ENCODE measurements around the gene HDAC3. TPM values are rescaled to one million over a fixed set of nuclear protein-coding genes. Genes with fewer than 3 reads are reported as not detected.

HDAC3 gene
- total RNA-seq, 1 experiment from 2014 or later = 66.8 TPM

DNA sequence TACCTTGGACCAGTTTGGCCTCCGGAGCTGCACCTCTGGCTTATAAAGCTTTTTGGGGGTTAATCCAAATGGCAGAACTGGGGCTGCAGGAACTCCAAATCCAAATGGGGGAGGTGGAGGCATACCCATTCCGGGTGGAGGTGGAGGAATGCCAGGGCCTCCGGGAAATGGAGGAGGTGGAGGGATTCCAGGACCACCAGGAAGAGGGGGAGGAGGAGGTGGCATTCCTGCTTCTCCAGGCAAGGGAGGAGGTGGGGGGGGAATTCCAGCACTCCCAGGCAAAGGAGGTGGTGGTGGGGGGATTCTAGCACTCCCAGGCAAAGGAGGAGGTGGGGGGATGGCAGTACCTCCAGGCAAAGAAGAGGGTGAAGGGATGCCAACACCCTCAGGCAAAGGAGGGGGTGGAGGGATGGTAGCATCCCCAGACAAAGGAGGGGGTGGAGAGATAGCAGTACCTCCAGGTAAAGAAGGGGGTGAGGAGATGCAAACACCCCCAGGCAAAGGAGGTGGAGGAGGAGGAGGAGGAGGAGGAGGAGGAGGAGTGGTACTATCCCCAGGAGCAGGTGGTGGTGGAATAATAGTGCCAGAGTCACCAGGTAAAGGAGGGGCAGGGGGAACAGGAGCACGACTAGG is 63.0 kb downstream of the HDAC3 start:
- no peaks in the 10 kb centered on the region for H3K79me2 ChIP-seq (ENCODE audit: low read length)
- CTCF ChIA-PET = no interaction called here
- H4K20me1 ChIP-seq (ENCODE audit: low read length) = no peaks in the 10 kb centered on the region
- H3K36me3 ChIP-seq (ENCODE audit: low read depth, low read length) = peaks cover 65% of the 10 kb centered on the region
- no peaks in the 10 kb centered on the region for H3K9me3 ChIP-seq (ENCODE audit: low read length)
- no peak overlapping the region for H3K4me3 ChIP-seq (ENCODE audit: low read length)
- no peak for ATAC-seq
- no peaks in the 10 kb centered on the region for H3F3A ChIP-seq (ENCODE audit: low read length, unreplicated experiment)
- no TSS peak for BruUV-seq (replicated peaks)
- intact Hi-C loops (cut with micrococcal nuclease) = no loop called here
- no peak overlapping the region for H2AFZ ChIP-seq (ENCODE audit: low read length)
- no peak overlapping the region for H3K27ac ChIP-seq (ENCODE audit: low read length)
- no peak overlapping the region for H3K9ac ChIP-seq (ENCODE audit: low read length)
- no peaks in the 10 kb centered on the region for H3K27me3 ChIP-seq (ENCODE audit: low read length)
- H3K4me1 ChIP-seq (ENCODE audit: insufficient read depth, low read length) = no peaks in the 10 kb centered on the region
- no peak overlapping the region for H3K4me2 ChIP-seq (ENCODE audit: low read length)
- H3K9me2 ChIP-seq (replicated peaks; ENCODE audit: low read length) = no peaks in the 10 kb centered on the region
- no peak for DNase-seq
- TF ChIP-seq, protein P1, sequence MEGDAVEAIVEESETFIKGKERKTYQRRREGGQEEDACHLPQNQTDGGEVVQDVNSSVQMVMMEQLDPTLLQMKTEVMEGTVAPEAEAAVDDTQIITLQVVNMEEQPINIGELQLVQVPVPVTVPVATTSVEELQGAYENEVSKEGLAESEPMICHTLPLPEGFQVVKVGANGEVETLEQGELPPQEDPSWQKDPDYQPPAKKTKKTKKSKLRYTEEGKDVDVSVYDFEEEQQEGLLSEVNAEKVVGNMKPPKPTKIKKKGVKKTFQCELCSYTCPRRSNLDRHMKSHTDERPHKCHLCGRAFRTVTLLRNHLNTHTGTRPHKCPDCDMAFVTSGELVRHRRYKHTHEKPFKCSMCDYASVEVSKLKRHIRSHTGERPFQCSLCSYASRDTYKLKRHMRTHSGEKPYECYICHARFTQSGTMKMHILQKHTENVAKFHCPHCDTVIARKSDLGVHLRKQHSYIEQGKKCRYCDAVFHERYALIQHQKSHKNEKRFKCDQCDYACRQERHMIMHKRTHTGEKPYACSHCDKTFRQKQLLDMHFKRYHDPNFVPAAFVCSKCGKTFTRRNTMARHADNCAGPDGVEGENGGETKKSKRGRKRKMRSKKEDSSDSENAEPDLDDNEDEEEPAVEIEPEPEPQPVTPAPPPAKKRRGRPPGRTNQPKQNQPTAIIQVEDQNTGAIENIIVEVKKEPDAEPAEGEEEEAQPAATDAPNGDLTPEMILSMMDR (conservative IDR thresholded peaks at IDR 0.05; ENCODE audit: low read depth, low read length) = no peak
- no peak for TF ChIP-seq EZH2phosphoT487 (IDR thresholded peaks at IDR 0.05; ENCODE audit: borderline replicate concordance, low read length)
- TF ChIP-seq EZH2 (IDR thresholded peaks at IDR 0.05; ENCODE audit: low read length, unreplicated experiment) = no peak
- POLR2A ChIA-PET (ENCODE audit: unreplicated experiment) = no interaction called here

Other genes starting within 250 kb of the HDAC3 start
- gene PCDHGB4, start 249.2 kb downstream of the HDAC3 start, total RNA-seq (2014; rRNA removed) = 0.73 and 1.3 TPM in 2 replicates
- gene PCDHGA8, start 244.2 kb downstream of the HDAC3 start, total RNA-seq (2014; rRNA removed) = 0.23 and 0.51 TPM in 2 replicates
- 9.0 and 10.3 TPM in 2 replicates for gene PCDHGB5, start 238.9 kb downstream of the HDAC3 start, total RNA-seq (2014; rRNA removed)
- 1.9 and 2.9 TPM in 2 replicates for gene PCDHGA9, start 234.1 kb downstream of the HDAC3 start, total RNA-seq (2014; rRNA removed)
- gene PCDHGB6, start 228.8 kb downstream of the HDAC3 start, total RNA-seq (2014; rRNA removed) = 1.1 and 1.8 TPM in 2 replicates
- gene PCDHGA10, start 223.9 kb downstream of the HDAC3 start, total RNA-seq (2014; rRNA removed) = 0.23 and 0.84 TPM in 2 replicates
- gene PCDHGB7, start 219.2 kb downstream of the HDAC3 start, total RNA-seq (2014; rRNA removed) = 0.44 and 1.4 TPM in 2 replicates
- gene PCDHGA11, start 215.8 kb downstream of the HDAC3 start, total RNA-seq (2014; rRNA removed) = 0.66 and 0.92 TPM in 2 replicates
- 0.11 and 0.52 TPM in 2 replicates for gene PCDHGA12, start 206.3 kb downstream of the HDAC3 start, total RNA-seq (2014; rRNA removed)
- 0.35 and 2.1 TPM in 2 replicates for gene PCDHGC3, start 160.9 kb downstream of the HDAC3 start, total RNA-seq (2014; rRNA removed)
- 0.58 and 1.5 TPM in 2 replicates for gene PCDHGC4, start 151.8 kb downstream of the HDAC3 start, total RNA-seq (2014; rRNA removed)
- 0.40 and 0.46 TPM in 2 replicates for gene PCDHGC5, start 147.8 kb downstream of the HDAC3 start, total RNA-seq (2014; rRNA removed)
- gene DIAPH1, start 17.8 kb downstream of the HDAC3 start, total RNA-seq (2014; rRNA removed) = 51.9 and 106 TPM in 2 replicates
- gene RELL2, start 148 bp upstream of the HDAC3 start, total RNA-seq (2014; rRNA removed) = 4.1 and 5.6 TPM in 2 replicates
- gene FCHSD1, start 14.6 kb upstream of the HDAC3 start, total RNA-seq (2014; rRNA removed) = 17.2 and 22.7 TPM in 2 replicates
- 7.1 and 14.2 TPM in 2 replicates for gene ARAP3, start 45.4 kb upstream of the HDAC3 start, total RNA-seq (2014; rRNA removed)
- gene PCDH1, start 241.6 kb upstream of the HDAC3 start, total RNA-seq (2014; rRNA removed) = 53.0 and 55.8 TPM in 2 replicates

Measured in PC-3 (cell line).